Psoas muscle (tissue), 8 donors: Measurements from ENCODE around the gene COL6A2. TPM values are rescaled to one million over a fixed set of nuclear protein-coding genes. Genes with fewer than 3 reads are reported as not detected.
"Not testable (repeated sequence)": the region's sequence is repeated elsewhere in the genome, so short reads cannot be mapped to it uniquely, and the experiment has no call there.

Experiments
- ATAC-seq, 4 donors: fragments of 200-7000 bp; cut with Tn5 transposase; one replicate each; pipeline ENCODE4 v1.9.1; 2020; ENCODE audit warnings: moderate library complexity in 3 of 4, mild to moderate bottlenecking in 2 of 4
- DNase-seq, 2 donors: peaks; one replicate each; pipeline ENCODE4 v3.0.0-alpha.2; 2020
- H3K27ac ChIP-seq: fragments of 200-600 bp; one replicate; pipeline ENCODE4 v1.8.0; 2022
- H3K27me3 ChIP-seq, 3 donors: fragments of 200-600 bp in 1 of 3; one replicate each; pipeline versions ENCODE4 v1.6.1 to v1.8.0; 2013 to 2022; ENCODE audit warnings: low read length in 2 of 3, mild to moderate bottlenecking in 2 of 3, moderate library complexity in 1 of 3; ENCODE audit not compliant: insufficient read depth in 3 of 3
- H3K36me3 ChIP-seq, 2 donors: fragments of 200-600 bp in 1 of 2; one replicate each; pipeline versions ENCODE4 v1.6.1 to v1.8.0; 2013 to 2022; ENCODE audit warnings: low read depth in 1 of 2, mild to moderate bottlenecking in 1 of 2, moderate library complexity in 1 of 2; ENCODE audit not compliant: insufficient read depth in 1 of 2
- H3K4me1 ChIP-seq: fragments of 200-600 bp; one replicate; pipeline ENCODE4 v1.8.0; 2022
- H3K4me3 ChIP-seq: fragments of 200-600 bp; one replicate; pipeline ENCODE4 v1.8.0; 2022; ENCODE audit warnings: mild to moderate bottlenecking
- H3K9me3 ChIP-seq: fragments of 200-600 bp; one replicate; pipeline ENCODE4 v1.8.0; 2022
- WGBS, 3 donors: extraction: QIAGEN DNeasy Blood & Tissue Kit; methylation state at CpG; one replicate each; pipeline versions ENCODE4 v1.1.6 to v1.1.7; 2013; 5-methylcytosine and 5-hydroxymethylcytosine counted together
- intact Hi-C, 2 donors: fragments of 100-400 bp; cut with DNase I; formaldehyde crosslinking; loops; one replicate each; pipeline versions ENCODE4 v1.11.0 to v1.14.2; 2022
- polyA plus RNA-seq, 3 donors: library from polyadenylated mRNA; stranded (reverse); fragments of 200-250 nt; gene quantifications; one replicate each; pipeline ENCODE4 v1.2.3, GENCODE V29; 2013
- total RNA-seq, 4 donors: library from RNA; stranded (reverse); fragmentation: NEBNext Ultra II Directional in 2 of 4; extraction: Animal tissue kit (Norgen Biotek cat#: 25700) in 2 of 4; gene quantifications; one replicate each; pipeline versions ENCODE4 v1.2.1 to v1.2.4, GENCODE V29; 2021 to 2023
- TF ChIP-seq, protein P1 (sequence below): fragments of 200-600 bp; IDR thresholded peaks from one replicate; pipeline ENCODE4 v1.8.0; 2022; ENCODE audit warnings: antibody characterized with exemption
- donor health status: healthy with polysubstance abuse.
- donor health status: DM: no; HTN: no; CAD: no; lungs with moderate emphysema.
- donor health status: Bipolar disorder and iron deficiency.
- donor health status: healthy.
- donor health status: DM: yes; HTN: yes; CAD: no.
- donor health status: DM: no; HTN: no; CAD: no.
- donor health status: DM: no; HTN: no; CAD: no.
- donor health status: DM: yes; HTN: yes; CAD: no.

The COL6A2 gene
- total and polyA plus RNA-seq, 7 donors = 29.8 to 122 (median 58.8) TPM

DNA sequence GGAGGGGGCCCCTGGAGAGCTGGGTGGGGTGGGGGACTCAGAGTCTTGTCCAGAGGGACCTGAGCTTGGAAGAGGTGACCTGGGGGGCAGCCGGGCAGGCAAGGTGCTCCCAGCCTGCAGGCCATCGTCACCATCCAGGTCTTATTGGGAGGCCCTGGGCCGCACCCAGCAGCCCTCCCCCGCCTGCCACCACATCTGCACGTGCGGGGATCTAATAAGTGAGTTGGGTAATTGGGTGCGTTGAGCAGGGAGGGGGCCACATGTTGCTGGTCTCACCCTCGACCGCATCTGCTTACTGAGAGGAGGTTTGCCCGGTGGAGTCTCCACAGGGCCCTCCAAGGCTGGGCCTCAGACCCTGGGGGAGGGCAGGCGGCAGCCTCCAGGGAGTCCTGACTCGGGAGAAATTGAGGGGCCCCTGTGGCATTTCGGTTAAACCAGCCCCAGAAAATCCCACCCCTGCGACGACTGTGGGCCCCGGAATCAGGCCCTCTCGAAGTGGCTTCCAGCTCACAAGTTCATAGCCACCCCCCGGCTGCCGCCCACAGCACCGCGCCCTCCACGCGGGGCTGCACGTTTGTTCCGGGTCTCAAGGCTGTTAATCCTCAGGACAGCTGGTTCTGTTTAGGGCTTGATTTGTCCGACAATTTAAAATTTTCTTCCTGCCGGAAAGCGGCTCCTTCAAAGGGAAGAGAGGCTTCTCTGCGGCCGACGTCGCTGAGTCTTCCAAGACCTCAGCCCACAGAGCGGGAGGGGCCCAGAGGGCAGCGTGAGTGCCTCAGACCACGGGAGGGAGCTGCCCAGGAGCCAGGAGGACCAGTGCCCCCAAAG, 14.7 kb upstream of the COL6A2 start:
- no peaks in the 10 kb centered on the region for H3K4me1 ChIP-seq
- peak; percentile 16 to 46 for DNase-seq

GRCh38 chr21:46083791-46084561, 13.9 kb upstream of the COL6A2 start:
- intact Hi-C loops = no loop called here
- TF ChIP-seq, protein P1, sequence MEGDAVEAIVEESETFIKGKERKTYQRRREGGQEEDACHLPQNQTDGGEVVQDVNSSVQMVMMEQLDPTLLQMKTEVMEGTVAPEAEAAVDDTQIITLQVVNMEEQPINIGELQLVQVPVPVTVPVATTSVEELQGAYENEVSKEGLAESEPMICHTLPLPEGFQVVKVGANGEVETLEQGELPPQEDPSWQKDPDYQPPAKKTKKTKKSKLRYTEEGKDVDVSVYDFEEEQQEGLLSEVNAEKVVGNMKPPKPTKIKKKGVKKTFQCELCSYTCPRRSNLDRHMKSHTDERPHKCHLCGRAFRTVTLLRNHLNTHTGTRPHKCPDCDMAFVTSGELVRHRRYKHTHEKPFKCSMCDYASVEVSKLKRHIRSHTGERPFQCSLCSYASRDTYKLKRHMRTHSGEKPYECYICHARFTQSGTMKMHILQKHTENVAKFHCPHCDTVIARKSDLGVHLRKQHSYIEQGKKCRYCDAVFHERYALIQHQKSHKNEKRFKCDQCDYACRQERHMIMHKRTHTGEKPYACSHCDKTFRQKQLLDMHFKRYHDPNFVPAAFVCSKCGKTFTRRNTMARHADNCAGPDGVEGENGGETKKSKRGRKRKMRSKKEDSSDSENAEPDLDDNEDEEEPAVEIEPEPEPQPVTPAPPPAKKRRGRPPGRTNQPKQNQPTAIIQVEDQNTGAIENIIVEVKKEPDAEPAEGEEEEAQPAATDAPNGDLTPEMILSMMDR = no peak
- 73 to 80% (median 75%) methylated on average over 23 to 29 of the region's 29 CpGs for WGBS, 3 donors

More for the DNA sequence above, 14.7 kb upstream of the COL6A2 start:
- Histone ChIP-seq H3K27ac (no peak overlapping the region), H3K27me3 (peaks cover 0 to 45% (median 5%) of the 10 kb centered on the region in 3 donors), H3K9me3 (peaks cover 5% of the 10 kb centered on the region), H3K36me3 (no peaks in the 10 kb centered on the region), H3K4me3 (no peak overlapping the region)
- ATAC-seq = no peak
- TF ChIP-seq, protein P1 = no peak
- intact Hi-C loops = no loop called here
- 40 to 47% (median 43%) methylated on average over 35 of the region's 35 CpGs for WGBS, 3 donors

GRCh38 chr21:46084709-46085108, 13.2 kb upstream of the COL6A2 start:
- H3K27ac ChIP-seq = no peak overlapping the region
- no peak for ATAC-seq
- intact Hi-C loops = no loop called here
- TF ChIP-seq, protein P1 = no peak
- H3K4me1 ChIP-seq = no peaks in the 10 kb centered on the region
- H3K9me3 ChIP-seq = peaks cover 9% of the 10 kb centered on the region
- H3K36me3 ChIP-seq = no peaks in the 10 kb centered on the region
- H3K27me3 ChIP-seq = peaks cover 0 to 38% (median 5%) of the 10 kb centered on the region in 3 donors
- 86 to 92% (median 87%) methylated on average over 10 of the region's 10 CpGs for WGBS, 3 donors
- DNase-seq = peak in 1 of 2 donors; percentile 45
- H3K4me3 ChIP-seq = no peak overlapping the region

More at GRCh38 chr21:46083791-46084561, 13.9 kb upstream of the COL6A2 start:
- no peak overlapping the region for H3K27ac ChIP-seq
- peaks cover 9% of the 10 kb centered on the region for H3K9me3 ChIP-seq
- H3K4me1 ChIP-seq = no peaks in the 10 kb centered on the region
- H3K4me3 ChIP-seq = no peak overlapping the region
- ATAC-seq (no peak), DNase-seq (peak in 1 of 2 donors; percentile 52)
- H3K27me3 ChIP-seq = peaks cover 0 to 39% (median 5%) of the 10 kb centered on the region in 3 donors
- H3K36me3 ChIP-seq = no peaks in the 10 kb centered on the region

DNA sequence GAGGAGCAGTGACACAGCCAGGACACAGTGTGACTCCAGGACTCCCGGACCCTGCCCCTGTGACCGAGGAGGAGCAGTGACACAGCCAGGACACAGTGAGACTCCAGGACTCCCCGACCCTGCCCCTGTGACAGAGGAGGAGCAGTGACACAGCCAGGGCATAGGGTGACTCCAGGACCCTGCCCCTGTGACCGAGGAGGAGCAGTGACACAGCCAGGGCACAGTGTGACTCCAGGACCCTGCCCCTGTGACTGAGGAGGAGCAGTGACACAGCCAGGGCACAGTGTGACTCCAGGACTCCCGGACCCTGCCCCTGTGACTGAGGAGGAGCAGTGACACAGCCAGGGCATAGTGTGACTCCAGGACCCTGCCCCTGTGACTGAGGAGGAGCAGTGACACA, 12.7 kb upstream of the COL6A2 start:
- H3K4me1 ChIP-seq, H3K4me3 ChIP-seq, intact Hi-C loops: not testable (repeated sequence)

GRCh38 chr21:46087641-46088040, 10.3 kb upstream of the COL6A2 start:
- DNase-seq (no peak), ATAC-seq (no peak)
- 83 to 84% (median 84%) methylated on average over 1 of the region's 1 CpG for WGBS, 3 donors
- H3K4me1 ChIP-seq = peaks cover 2% of the 10 kb centered on the region
- no peak overlapping the region for H3K4me3 ChIP-seq
- H3K9me3 ChIP-seq = peaks cover 9% of the 10 kb centered on the region
- no peak overlapping the region for H3K27ac ChIP-seq
- TF ChIP-seq, protein P1 = no peak
- intact Hi-C loops = no loop called here
- peaks cover 0 to 21% (median 4%) of the 10 kb centered on the region in 3 donors for H3K27me3 ChIP-seq
- H3K36me3 ChIP-seq = no peaks in the 10 kb centered on the region

More for the DNA sequence above, 12.7 kb upstream of the COL6A2 start:
- WGBS, 3 donors = 78 to 87% (median 81%) methylated on average over 3 to 5 of the region's 5 CpGs
- DNase-seq, H3K9me3 ChIP-seq, ATAC-seq, H3K27ac ChIP-seq, H3K36me3 ChIP-seq: not testable (repeated sequence)
- peaks cover 0 to 34% (median 5%) of the 10 kb centered on the region in 3 donors for H3K27me3 ChIP-seq
